Uterus (tissue), 2 donors: ENCODE data around the gene DST.

Source experiments
- POLR2A ChIP-seq, 2 donors: fragments of 450-650 bp; IDR thresholded peaks; one replicate each; pipeline ENCODE4 v1.6.1; 2016; ENCODE audit warnings: antibody characterized with exemption in 2 of 2, mild to moderate bottlenecking in 1 of 2, moderate library complexity in 1 of 2
- TF ChIP-seq, protein P1 (sequence below), 4 experiments: fragments of 200-600 bp in 2 of 4; fragments of 450-650 bp in 2 of 4; sonication (generic) in 2 of 4; IDR thresholded peaks; one replicate each; pipeline ENCODE4 v1.5.1; 2016 to 2019; ENCODE audit warnings: antibody characterized with exemption in 4 of 4, mild to moderate bottlenecking in 2 of 4, moderate library complexity in 1 of 4

DNA sequence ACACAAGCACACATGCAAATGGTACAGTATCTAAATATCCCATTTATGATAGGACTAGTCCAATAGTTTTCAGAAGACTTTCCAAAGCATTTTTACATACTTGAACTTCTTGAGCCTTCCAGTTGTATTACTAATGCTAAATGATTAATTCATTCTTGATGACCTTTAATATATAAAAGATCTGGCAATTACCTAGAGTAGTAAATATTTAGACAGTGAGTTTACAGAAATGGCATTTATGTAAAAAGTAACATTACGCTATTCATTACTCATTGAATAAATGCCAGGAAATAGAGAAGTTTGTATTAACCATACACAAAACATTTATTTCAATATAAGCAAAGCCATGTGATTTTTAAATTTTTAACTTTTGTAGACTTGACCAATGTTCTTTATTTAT is 158.8 kb downstream of the DST start:
- TF ChIP-seq, protein P1, sequence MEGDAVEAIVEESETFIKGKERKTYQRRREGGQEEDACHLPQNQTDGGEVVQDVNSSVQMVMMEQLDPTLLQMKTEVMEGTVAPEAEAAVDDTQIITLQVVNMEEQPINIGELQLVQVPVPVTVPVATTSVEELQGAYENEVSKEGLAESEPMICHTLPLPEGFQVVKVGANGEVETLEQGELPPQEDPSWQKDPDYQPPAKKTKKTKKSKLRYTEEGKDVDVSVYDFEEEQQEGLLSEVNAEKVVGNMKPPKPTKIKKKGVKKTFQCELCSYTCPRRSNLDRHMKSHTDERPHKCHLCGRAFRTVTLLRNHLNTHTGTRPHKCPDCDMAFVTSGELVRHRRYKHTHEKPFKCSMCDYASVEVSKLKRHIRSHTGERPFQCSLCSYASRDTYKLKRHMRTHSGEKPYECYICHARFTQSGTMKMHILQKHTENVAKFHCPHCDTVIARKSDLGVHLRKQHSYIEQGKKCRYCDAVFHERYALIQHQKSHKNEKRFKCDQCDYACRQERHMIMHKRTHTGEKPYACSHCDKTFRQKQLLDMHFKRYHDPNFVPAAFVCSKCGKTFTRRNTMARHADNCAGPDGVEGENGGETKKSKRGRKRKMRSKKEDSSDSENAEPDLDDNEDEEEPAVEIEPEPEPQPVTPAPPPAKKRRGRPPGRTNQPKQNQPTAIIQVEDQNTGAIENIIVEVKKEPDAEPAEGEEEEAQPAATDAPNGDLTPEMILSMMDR (IDR thresholded peaks at IDR 0.05), result no peak
- no peak for TF ChIP-seq POLR2A (IDR thresholded peaks at IDR 0.05)
